Naive B cell (primary cell): Measurements from ENCODE around the gene SH3PXD2A. TPM values are rescaled to one million over a fixed set of nuclear protein-coding genes. Genes with fewer than 3 reads are reported as not detected.
"Not testable (repeated sequence)": the region's sequence is repeated elsewhere in the genome, so short reads cannot be mapped to it uniquely, and the experiment has no call there.

Source experiments
- ATAC-seq, 2 donors: fragments of 150-1000 bp; cut with Tn5 transposase; 2 replicates each; pipeline ENCODE4 v1.10.0; 2021; ENCODE audit warnings: low read depth in 2 of 2, mild to moderate bottlenecking in 2 of 2, moderate library complexity in 2 of 2
- DNase-seq: peaks from one replicate; pipeline ENCODE4 v3.0.0; 2022
- H3K27ac Mint-ChIP-seq, 6 donors: one replicate each; pipeline ENCODE4 v1.8.0; 2020 to 2022; ENCODE audit warnings: mild to moderate bottlenecking in 6 of 6, mixed read lengths in 6 of 6, moderate library complexity in 5 of 6, inconsistent platforms in 2 of 6
- H3K27me3 Mint-ChIP-seq, 3 donors: one replicate each; pipeline ENCODE4 v1.8.0; 2021 to 2022; ENCODE audit warnings: mixed read lengths in 3 of 3, mild to moderate bottlenecking in 1 of 3
- H3K36me3 Mint-ChIP-seq, 2 donors: one replicate each; pipeline ENCODE4 v1.8.0; 2020 to 2022; ENCODE audit warnings: mixed read lengths in 2 of 2, inconsistent platforms in 1 of 2, mild to moderate bottlenecking in 1 of 2
- H3K4me1 Mint-ChIP-seq, 3 donors: one replicate each; pipeline ENCODE4 v1.8.0; 2020 to 2022; ENCODE audit warnings: mixed read lengths in 3 of 3, inconsistent platforms in 1 of 3, mild to moderate bottlenecking in 1 of 3, moderate library complexity in 1 of 3
- H3K4me3 Mint-ChIP-seq, 8 donors: one replicate each; pipeline ENCODE4 v1.8.0; 2020 to 2022; ENCODE audit warnings: mild to moderate bottlenecking in 8 of 8, mixed read lengths in 8 of 8, moderate library complexity in 8 of 8, inconsistent platforms in 2 of 8
- H3K9me3 Mint-ChIP-seq, 7 donors: one replicate each; pipeline ENCODE4 v1.8.0; 2020 to 2022; ENCODE audit warnings: mixed read lengths in 7 of 7, mild to moderate bottlenecking in 5 of 7, inconsistent platforms in 2 of 7, moderate library complexity in 1 of 7
- polyA plus RNA-seq, 6 donors: library from polyadenylated mRNA; unstranded; fragments of 300-500 nt; fragmentation: Illumina TruSeq; gene quantifications; one replicate each; pipeline ENCODE4 v1.2.3, GENCODE V29; 2021; ENCODE audit warnings: low read depth in 6 of 6

SH3PXD2A gene
- polyA plus RNA-seq, 6 donors from 2014 or later = 0.47 to 1.4 (median 0.72) TPM; not detected in 1

- H3K4me3 Mint-ChIP-seq = no peak overlapping the region
- peaks cover 16 to 28% (median 25%) of the 10 kb centered on the region in 3 donors for H3K27me3 Mint-ChIP-seq
- peaks cover 0 to 6% of the 10 kb centered on the region in 2 donors for H3K36me3 Mint-ChIP-seq
- no peak overlapping the region for H3K27ac Mint-ChIP-seq
- H3K9me3 Mint-ChIP-seq = peaks cover 0 to 11% (median 2%) of the 10 kb centered on the region in 7 donors
- no peak for ATAC-seq
- H3K4me1 Mint-ChIP-seq = peaks cover 0 to 3% (median 0%) of the 10 kb centered on the region in 3 donors
- DNase-seq = no peak
Observed at GRCh38 chr10:103778358-103779139, 76.8 kb downstream of the SH3PXD2A start.

- Mint-ChIP-seq H3K27ac (peak overlapping the region in 1 of 6 donors; percentile 39), H3K9me3 (peaks cover 0 to 11% (median 2%) of the 10 kb centered on the region in 7 donors), H3K27me3 (peaks cover 6 to 20% (median 10%) of the 10 kb centered on the region in 3 donors), H3K4me3 (no peak overlapping the region), H3K4me1 (peaks cover 7 to 9% (median 9%) of the 10 kb centered on the region in 3 donors), H3K36me3 (peaks cover 0 to 6% of the 10 kb centered on the region in 2 donors)
- no peak for ATAC-seq
- no peak for DNase-seq
Observed at GRCh38 chr10:103776878-103777591, 78.3 kb downstream of the SH3PXD2A start.

GRCh38 chr10:103775776-103776175 is 79.6 kb downstream of the SH3PXD2A start:
- H3K36me3 Mint-ChIP-seq = peaks cover 0 to 6% of the 10 kb centered on the region in 2 donors
- DNase-seq (no peak), ATAC-seq (no peak)
- H3K27ac Mint-ChIP-seq = peak overlapping the region in 1 of 6 donors; percentile 42
- H3K9me3 Mint-ChIP-seq = peaks cover 0 to 11% (median 2%) of the 10 kb centered on the region in 7 donors
- H3K4me1 Mint-ChIP-seq = peaks cover 17 to 22% (median 19%) of the 10 kb centered on the region in 3 donors
- peak overlapping the region in 3 of 8 donors; percentile 21 to 60 (median 55) for H3K4me3 Mint-ChIP-seq
- H3K27me3 Mint-ChIP-seq = peaks cover 2 to 15% (median 4%) of the 10 kb centered on the region in 3 donors

GRCh38 chr10:103772846-103773245 is 82.5 kb downstream of the SH3PXD2A start:
- Mint-ChIP-seq H3K4me3 (peak overlapping the region; percentile 78 to 97 (median 93)), H3K4me1 (peaks cover 42 to 51% (median 44%) of the 10 kb centered on the region in 3 donors), H3K9me3 (peaks cover 0 to 11% (median 2%) of the 10 kb centered on the region in 7 donors), H3K27ac (peak overlapping the region in 4 of 6 donors; percentile 67 to 93 (median 74))
- not testable (repeated sequence) for H3K27me3 Mint-ChIP-seq, H3K36me3 Mint-ChIP-seq, ATAC-seq, DNase-seq

- H3K27me3 Mint-ChIP-seq = peaks cover 0 to 7% (median 0%) of the 10 kb centered on the region in 3 donors
- peak overlapping the region; percentile 72 to 93 (median 89) for H3K27ac Mint-ChIP-seq
- peaks cover 0 to 11% (median 2%) of the 10 kb centered on the region in 7 donors for H3K9me3 Mint-ChIP-seq
- peaks cover 0 to 6% of the 10 kb centered on the region in 2 donors for H3K36me3 Mint-ChIP-seq
- DNase-seq (peak; percentile 46), ATAC-seq (peak; percentile 58 to 71)
- peaks cover 43 to 53% (median 48%) of the 10 kb centered on the region in 3 donors for H3K4me1 Mint-ChIP-seq
- peak overlapping the region; percentile 87 to 97 (median 93) for H3K4me3 Mint-ChIP-seq
Observed at GRCh38 chr10:103772096-103772845, 83.1 kb downstream of the SH3PXD2A start.

GRCh38 chr10:103770139-103770538 is 85.2 kb downstream of the SH3PXD2A start:
- Mint-ChIP-seq H3K27ac (peak overlapping the region in 2 of 6 donors; percentile 56 to 79), H3K9me3 (peaks cover 0 to 11% (median 2%) of the 10 kb centered on the region in 7 donors), H3K27me3 (no peaks in the 10 kb centered on the region), H3K36me3 (peaks cover 0 to 6% of the 10 kb centered on the region in 2 donors), H3K4me1 (peaks cover 49 to 73% (median 61%) of the 10 kb centered on the region in 3 donors), H3K4me3 (peak overlapping the region in 4 of 8 donors; percentile 42 to 92 (median 68))
- ATAC-seq (no peak), DNase-seq (no peak)

GRCh38 chr10:103769176-103769575 is 86.2 kb downstream of the SH3PXD2A start:
- peak overlapping the region in 5 of 8 donors; percentile 3 to 81 (median 51) for H3K4me3 Mint-ChIP-seq
- H3K9me3 Mint-ChIP-seq = peaks cover 0 to 4% (median under 1%) of the 10 kb centered on the region in 7 donors
- H3K36me3 Mint-ChIP-seq = no peaks in the 10 kb centered on the region
- H3K27ac Mint-ChIP-seq = peak overlapping the region in 4 of 6 donors; percentile 34 to 94 (median 76)
- H3K4me1 Mint-ChIP-seq = peaks cover 54 to 81% (median 66%) of the 10 kb centered on the region in 3 donors
- DNase-seq = peak; percentile 33
- ATAC-seq = peak; percentile 49 to 52
- H3K27me3 Mint-ChIP-seq = no peaks in the 10 kb centered on the region

GRCh38 chr10:103768345-103768744 is 87.0 kb downstream of the SH3PXD2A start:
- Mint-ChIP-seq H3K27ac (peak overlapping the region in 1 of 6 donors; percentile 29), H3K4me1 (peaks cover 62 to 90% (median 74%) of the 10 kb centered on the region in 3 donors)

GRCh38 chr10:103767756-103768155 is 87.6 kb downstream of the SH3PXD2A start:
- Mint-ChIP-seq H3K27me3 (no peaks in the 10 kb centered on the region), H3K36me3 (no peaks in the 10 kb centered on the region), H3K9me3 (peaks cover 0 to 6% (median 5%) of the 10 kb centered on the region in 7 donors), H3K4me3 (peak overlapping the region in 1 of 8 donors; percentile 33), H3K27ac (peak overlapping the region in 1 of 6 donors; percentile 21), H3K4me1 (peaks cover 62 to 89% (median 74%) of the 10 kb centered on the region in 3 donors)
- no peak for DNase-seq
- ATAC-seq = no peak

More at GRCh38 chr10:103768345-103768744, 87.0 kb downstream of the SH3PXD2A start:
- H3K4me3 Mint-ChIP-seq = peak overlapping the region in 3 of 8 donors; percentile 29 to 58 (median 33)
- peaks cover 0 to 6% (median 5%) of the 10 kb centered on the region in 7 donors for H3K9me3 Mint-ChIP-seq
- no peaks in the 10 kb centered on the region for H3K36me3 Mint-ChIP-seq
- no peak for DNase-seq
- no peaks in the 10 kb centered on the region for H3K27me3 Mint-ChIP-seq
- ATAC-seq = no peak

- Mint-ChIP-seq H3K27ac (no peak overlapping the region), H3K4me1 (peaks cover 56 to 81% (median 66%) of the 10 kb centered on the region in 3 donors), H3K9me3 (peaks cover 0 to 6% (median 5%) of the 10 kb centered on the region in 7 donors), H3K27me3 (peaks cover 0 to 4% (median 0%) of the 10 kb centered on the region in 3 donors), H3K4me3 (no peak overlapping the region), H3K36me3 (no peaks in the 10 kb centered on the region)
- ATAC-seq (no peak), DNase-seq (no peak)
Observed at GRCh38 chr10:103766751-103767505, 88.4 kb downstream of the SH3PXD2A start.

- ATAC-seq (no peak), DNase-seq (peak; percentile 31)
- Mint-ChIP-seq H3K9me3 (peaks cover 0 to 6% (median 5%) of the 10 kb centered on the region in 7 donors), H3K4me1 (peaks cover 49 to 71% (median 56%) of the 10 kb centered on the region in 3 donors), H3K4me3 (peak overlapping the region in 2 of 8 donors; percentile 27 to 39), H3K36me3 (no peaks in the 10 kb centered on the region), H3K27ac (no peak overlapping the region), H3K27me3 (peaks cover 0 to 4% (median 0%) of the 10 kb centered on the region in 3 donors)
Observed at GRCh38 chr10:103765981-103766380, 89.4 kb downstream of the SH3PXD2A start.

- DNase-seq (no peak), ATAC-seq (no peak)
- Mint-ChIP-seq H3K9me3 (peaks cover 0 to 6% (median 5%) of the 10 kb centered on the region in 7 donors), H3K27ac (no peak overlapping the region), H3K27me3 (peaks cover 0 to 4% (median 0%) of the 10 kb centered on the region in 3 donors), H3K4me1 (peaks cover 40 to 63% (median 50%) of the 10 kb centered on the region in 3 donors), H3K36me3 (no peaks in the 10 kb centered on the region), H3K4me3 (peak overlapping the region in 2 of 8 donors; percentile 25 to 39)
Observed at GRCh38 chr10:103765168-103765567, 90.2 kb downstream of the SH3PXD2A start.
